Hematopoietic multipotent progenitor cell treated with erythropoietin and hydrocortisone succinate and interleukin-3 and kit ligand, for 4 days (in vitro differentiated cells): ENCODE data around the gene PNPLA5.

Experiments
- DNase-seq: peaks from one replicate; pipeline ENCODE4 v3.0.0-alpha.2; 2015

Gene PNPLA5

DNA sequence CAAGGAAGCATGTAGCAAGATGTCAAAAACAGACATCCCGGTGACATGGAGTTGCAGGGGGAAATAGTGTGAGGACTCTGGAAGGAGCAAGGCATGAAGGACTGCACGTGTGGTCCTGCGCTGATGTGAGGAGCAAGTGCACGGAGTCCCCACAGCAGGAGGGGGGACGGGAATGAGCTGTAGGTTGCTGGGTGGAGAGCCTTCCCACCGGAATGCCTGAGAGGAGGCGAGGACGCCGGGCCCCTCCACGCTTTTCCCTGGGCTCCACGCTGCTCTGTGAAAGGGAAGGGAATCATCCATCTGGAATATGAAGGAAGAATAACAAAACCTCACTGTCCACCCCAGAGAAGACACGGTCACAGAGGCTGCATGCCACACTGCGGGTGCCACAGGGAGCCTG lies 56.1 kb downstream of the PNPLA5 start:
- DNase-seq, result no peak

DNA sequence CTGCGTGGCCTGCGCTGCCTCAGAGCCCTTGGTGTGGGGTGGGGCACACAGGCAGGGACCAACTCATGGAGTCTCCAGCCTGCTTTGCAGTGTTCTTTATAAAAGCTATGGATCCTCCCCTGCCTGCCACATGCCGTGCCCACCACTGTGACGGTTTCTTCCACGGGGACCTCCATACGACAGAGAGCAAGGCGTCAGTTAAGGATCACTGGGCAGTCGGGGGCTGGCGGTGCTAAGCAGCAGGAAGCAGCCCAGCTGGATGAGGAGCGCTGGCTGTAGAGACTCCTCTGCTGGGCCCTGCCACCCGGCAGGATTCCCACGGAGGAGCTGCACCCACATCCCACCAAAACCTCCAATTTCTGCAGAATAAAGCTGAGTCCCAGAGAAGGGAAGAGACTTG lies 56.6 kb downstream of the PNPLA5 start:
- no peak for DNase-seq

DNA sequence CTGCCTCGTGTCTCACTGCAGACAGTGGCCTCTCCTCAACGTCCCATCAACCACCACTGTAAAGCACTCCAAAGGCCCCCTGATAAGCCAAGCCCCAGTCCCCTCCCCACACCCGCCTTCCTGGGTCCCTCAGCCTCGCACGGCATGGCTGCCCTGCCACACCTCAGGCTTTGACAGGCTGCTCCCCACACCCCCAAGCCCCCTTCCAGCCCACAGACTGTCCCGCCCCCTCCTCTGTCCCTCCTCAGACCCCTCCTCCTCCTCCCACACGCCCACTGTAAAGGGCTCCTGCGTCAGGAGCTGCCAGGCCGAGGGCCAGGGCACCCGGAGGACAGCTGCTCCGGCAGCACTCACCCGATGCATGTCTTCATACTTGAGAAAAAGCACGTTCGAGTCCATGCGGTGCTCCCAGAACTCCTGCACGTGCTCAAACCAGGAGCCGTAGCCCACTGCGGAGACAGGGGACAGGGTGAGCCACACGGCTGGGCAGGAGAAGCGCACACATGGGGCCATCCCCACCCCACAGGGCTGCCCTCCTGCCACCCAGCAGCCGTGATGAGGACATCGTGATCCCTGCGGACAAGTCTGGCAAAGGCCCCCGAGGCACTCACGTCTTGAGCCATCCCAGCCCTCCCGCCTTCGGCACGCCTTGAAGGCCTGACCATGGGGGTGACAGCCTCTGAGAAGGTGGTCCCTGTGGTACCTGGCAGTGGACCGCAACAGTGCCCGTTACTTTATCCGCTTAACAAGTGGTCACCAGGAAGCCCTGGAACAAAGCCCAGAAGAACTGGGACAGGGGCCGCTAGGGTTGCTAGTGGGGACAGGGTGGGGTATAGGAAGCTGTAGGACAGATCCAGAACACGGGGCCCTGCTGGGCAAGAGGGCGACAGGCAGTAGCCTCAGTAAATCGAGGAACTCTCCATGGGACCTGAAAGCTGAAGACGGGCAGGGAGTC lies 58.2 kb downstream of the PNPLA5 start:
- DNase-seq, result no peak

DNA sequence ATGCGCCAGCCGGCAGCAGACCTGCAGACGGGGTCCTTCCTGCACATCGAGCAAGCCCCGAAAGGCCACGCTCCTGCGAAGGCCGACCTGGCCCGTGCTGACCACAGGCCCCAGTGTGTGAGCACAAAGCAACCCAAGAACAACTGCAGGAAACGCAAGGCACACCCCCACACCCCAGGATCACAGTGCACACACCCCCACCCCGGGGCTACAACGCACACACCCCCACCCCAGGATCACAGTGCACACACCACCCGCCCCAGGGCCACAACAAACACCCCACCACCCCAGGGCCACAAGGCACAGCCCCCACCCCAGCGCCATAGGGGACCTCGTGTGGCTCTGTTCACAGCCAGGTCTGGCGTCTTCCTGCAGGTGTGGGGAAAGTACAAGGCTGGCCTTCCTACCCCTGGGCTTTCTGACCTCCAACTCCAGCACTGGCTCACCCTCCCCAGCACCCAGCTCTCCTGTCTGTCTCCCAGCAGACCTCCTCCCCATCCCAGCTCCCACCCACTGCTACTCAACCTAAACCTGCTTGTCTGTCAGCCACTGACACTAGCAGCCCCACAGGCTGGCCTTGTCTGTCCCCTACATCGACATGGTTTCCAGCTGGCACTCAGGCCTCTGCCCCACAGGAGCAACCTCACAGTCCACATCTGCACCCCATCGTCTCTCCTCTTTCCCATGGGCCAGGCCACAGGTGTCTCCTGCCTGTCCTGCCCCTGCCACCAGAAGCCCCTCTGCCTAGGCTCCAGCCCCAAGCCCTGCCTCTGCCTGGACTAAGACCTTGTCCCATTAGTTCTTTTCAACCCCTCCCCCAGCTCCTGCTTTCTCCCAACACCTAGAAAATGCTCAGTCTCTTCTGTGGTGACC lies 59.2 kb downstream of the PNPLA5 start:
- DNase-seq, result no peak

DNA sequence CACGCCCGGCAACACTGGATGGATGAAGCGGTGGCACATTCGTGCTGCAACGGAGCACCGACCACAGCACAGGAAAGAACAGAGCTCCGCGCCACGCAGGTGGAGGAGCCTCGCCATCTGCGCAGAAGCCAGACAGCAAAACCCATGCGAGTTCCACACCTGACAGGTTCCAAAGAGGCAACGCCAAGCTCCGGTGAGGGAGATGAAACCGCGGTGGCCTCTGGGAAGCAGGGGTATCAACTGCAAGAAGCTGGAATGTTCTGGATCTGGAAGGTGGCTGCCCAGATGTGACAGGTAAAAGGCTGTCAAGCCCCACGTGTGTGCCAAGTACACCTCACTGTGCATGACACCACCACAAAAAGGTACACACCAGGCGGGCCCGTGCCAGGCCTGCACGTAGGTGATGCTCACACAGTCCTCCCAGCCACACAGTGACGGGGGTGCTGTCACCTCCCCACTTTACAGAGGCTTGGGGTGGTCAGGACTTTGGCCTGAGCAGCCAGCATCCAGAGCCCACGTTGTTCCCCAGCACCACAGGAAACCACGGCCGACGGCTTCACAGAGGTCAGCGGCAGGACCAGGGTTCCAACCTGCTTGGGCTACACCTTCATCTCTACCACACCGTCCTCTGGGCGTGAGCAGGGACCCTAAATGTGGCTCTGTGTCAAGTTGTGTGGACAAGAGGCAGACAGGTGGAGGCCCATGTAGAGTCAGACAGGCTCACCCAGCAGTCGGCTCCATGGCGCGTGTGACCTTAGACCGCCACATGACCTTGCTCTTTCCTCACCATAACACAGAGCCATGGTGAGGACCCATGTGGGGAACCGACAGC lies 60.0 kb downstream of the PNPLA5 start:
- no peak for DNase-seq

DNA sequence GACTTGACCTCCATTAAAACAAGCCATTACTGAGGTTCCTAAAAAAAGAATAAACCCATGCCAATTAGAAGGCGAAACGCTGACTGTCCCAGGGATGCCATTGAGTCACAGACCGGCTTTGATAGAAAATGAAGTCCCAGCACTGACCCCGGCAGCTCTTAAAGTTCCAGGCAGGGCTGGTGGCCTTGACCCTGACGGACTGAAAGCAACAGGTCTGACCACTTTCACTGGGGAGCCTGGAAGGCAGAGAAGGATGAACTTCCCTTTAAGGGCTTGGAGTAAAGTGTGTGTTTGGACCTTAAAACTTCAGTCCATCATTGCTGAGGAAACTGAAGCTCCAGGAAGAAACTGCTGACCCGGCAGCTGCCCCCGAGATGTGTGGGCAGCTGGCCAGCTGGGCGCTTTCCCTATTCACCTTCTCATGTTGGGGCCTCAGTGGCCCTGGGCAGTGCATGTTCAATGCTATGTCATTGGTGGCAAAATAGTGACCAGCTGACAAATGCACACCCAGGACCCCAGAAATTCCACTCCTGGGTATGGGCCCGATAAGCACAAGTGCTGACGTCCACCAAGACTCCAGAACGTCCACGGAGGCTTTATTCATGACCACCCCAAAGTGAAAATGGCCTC lies 60.8 kb downstream of the PNPLA5 start:
- DNase-seq, result no peak

DNA sequence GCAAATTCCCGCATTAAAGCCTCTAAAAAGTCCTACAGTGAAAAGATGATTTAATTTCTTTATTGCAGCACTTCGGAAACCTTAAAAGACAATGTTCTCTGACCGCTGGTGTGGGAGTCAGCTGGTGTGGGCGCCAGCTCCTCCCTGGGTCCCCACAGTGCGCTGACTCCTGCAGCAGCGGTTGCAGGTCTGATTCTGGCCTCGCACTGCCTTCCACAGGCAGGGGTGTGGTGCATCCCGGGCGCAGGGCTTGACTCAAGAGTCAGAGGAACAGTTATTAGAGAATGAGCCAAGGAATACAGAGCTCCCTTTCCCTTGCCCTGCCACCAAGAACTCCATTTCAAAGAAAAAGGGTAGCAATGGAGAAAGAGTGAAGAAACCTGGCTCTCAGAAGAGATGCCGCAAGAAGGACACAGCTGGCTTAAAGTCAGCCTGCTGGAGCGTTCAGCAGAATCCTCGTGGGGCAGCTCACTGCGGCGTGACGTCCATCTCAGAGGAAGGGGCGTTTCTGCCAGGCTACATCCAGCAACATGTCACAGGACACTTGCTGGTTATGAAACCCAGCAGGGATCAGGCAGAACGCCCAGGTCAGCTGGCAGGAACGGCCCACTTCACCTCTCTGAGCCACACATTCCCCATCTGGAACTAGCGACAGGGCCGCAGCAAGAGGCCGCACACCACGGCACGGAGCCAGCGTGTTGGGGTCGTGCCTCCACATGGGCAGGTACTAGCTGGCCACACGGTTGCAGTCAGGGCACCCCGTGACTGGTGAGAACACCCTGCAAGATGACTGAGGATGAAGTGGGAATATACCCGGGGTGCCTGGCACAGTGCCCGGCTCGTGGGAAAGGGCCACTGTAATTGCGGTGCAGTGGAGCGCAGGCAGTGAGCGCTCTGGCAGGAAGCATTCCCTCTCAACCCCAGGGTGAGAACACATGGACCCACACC lies 61.6 kb downstream of the PNPLA5 start:
- no peak for DNase-seq
